Activated CD4-positive, alpha-beta memory T cell treated with anti-CD3 and anti-CD28 coated beads, Interleukin-2, amount 10 ng/mL, durations not matched to agents 7 days and 5 days (primary cell): ENCODE results near the gene ATCAY. TPM values are rescaled to one million over a fixed set of nuclear protein-coding genes. Genes with fewer than 3 reads are reported as not detected.
"Not testable (repeated sequence)": the region's sequence is repeated elsewhere in the genome, so short reads cannot be mapped to it uniquely, and the experiment has no call there.

ENCODE experiments used
- CTCF ChIA-PET: fragments of 350-600 bp; sonication (Branson Sonifier 250); formaldehyde crosslinking; loops from one replicate; lab custom pipeline; 2021; ENCODE audit warnings: antibody characterized with exemption, inconsistent platforms; lab: Charles Lee
- POLR2A ChIA-PET: fragments of 350-600 bp; sonication (Branson Sonifier 250); formaldehyde crosslinking; loops from one replicate; lab custom pipeline; 2021; ENCODE audit warnings: antibody characterized with exemption; lab: Charles Lee
- DNase-seq: peaks from one replicate; pipeline ENCODE4 v3.0.0-alpha.2; 2020
- H3K27ac Mint-ChIP-seq: one replicate; pipeline ENCODE4 v1.8.0; 2021; ENCODE audit warnings: mild to moderate bottlenecking, mixed read lengths
- H3K27me3 Mint-ChIP-seq: one replicate; pipeline ENCODE4 v1.8.0; 2021; ENCODE audit warnings: mixed read lengths
- H3K36me3 Mint-ChIP-seq: one replicate; pipeline ENCODE4 v1.8.0; 2021; ENCODE audit warnings: low read depth, mixed read lengths
- H3K4me1 Mint-ChIP-seq: one replicate; pipeline ENCODE4 v1.8.0; 2021; ENCODE audit warnings: mixed read lengths
- H3K4me3 Mint-ChIP-seq: one replicate; pipeline ENCODE4 v1.8.0; 2021; ENCODE audit warnings: mild to moderate bottlenecking, mixed read lengths
- H3K9me3 Mint-ChIP-seq: one replicate; pipeline ENCODE4 v1.8.0; 2021; ENCODE audit warnings: mixed read lengths
- total RNA-seq, 2 experiments: library from RNA; stranded (reverse); gene quantifications; one replicate each; pipeline ENCODE4 v1.2.3, GENCODE V29; 2021

ATCAY gene
- total RNA-seq, 2 experiments from 2014 or later: not detected

- Mint-ChIP-seq H3K27ac (no peak overlapping the region), H3K4me3 (no peak overlapping the region), H3K4me1 (peaks cover 3% of the 10 kb centered on the region), H3K9me3 (peaks cover 4% of the 10 kb centered on the region), H3K36me3 (peaks cover 5% of the 10 kb centered on the region), H3K27me3 (peaks cover 29% of the 10 kb centered on the region)
- DNase-seq: no peak
- ChIA-PET CTCF (no interaction called here), POLR2A (no interaction called here)
Measured at GRCh38 chr19:3866910-3867638, 13.4 kb upstream of the ATCAY start.

GRCh38 chr19:3867971-3868769 lies 12.3 kb upstream of the ATCAY start:
- Mint-ChIP-seq H3K4me1 (peaks cover 3% of the 10 kb centered on the region), H3K9me3 (peaks cover 4% of the 10 kb centered on the region), H3K27ac (no peak overlapping the region), H3K4me3 (no peak overlapping the region), H3K36me3 (peaks cover 5% of the 10 kb centered on the region), H3K27me3 (peaks cover 29% of the 10 kb centered on the region)
- POLR2A ChIA-PET: no interaction called here
- CTCF ChIA-PET: no interaction called here
- DNase-seq: no peak

DNA sequence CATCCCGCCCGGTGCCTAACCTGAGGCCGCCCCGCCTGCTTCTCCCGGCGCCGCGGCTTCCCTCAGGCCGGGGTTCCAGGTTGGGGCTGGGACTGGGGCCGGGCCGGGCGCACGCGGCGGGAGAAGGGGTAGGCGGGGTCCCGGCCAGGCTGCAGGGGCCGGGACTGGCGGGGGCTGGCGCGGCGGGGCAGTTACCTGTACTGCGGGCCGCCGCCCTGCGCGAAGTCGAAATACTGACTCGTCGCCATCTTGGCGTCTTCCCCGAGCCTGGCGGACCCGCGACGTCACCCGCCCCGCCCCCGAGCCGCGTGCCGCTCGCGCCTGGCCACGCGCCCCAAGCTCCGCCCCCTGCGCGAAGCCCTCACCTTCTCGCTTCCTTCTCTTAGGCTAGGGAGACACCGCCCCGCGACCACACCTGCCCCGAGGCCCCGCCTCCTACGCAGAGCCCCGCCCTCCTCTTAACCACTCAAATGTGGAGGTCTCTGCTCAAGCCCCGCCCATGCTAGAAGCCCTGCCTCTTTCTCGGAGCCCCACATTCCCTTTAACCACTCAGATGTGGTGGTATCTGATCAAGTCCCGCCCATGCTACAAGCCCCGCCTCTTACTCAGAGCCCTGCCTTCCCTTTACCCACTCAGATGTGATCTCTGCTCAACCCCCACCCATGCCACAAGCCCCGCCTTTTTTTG lies 11.6 kb upstream of the ATCAY start, which contains the start of gene ZFR2:
Gene ZFR2 (minus strand): TSS at position 269 of the 687 bp plus-strand sequence. CDS start 21 bp downstream, at position 248.
- Mint-ChIP-seq H3K4me1 (peaks cover 3% of the 10 kb centered on the region), H3K36me3 (peaks cover 5% of the 10 kb centered on the region), H3K4me3 (no peak within 1 kb of the TSS), H3K27ac (no peak within 1 kb of the TSS), H3K27me3 (peaks cover 29% of the 10 kb centered on the region), H3K9me3 (peaks cover 4% of the 10 kb centered on the region)
- ChIA-PET CTCF (no interaction called here), POLR2A (no interaction called here)
- peak; percentile 24 for DNase-seq

GRCh38 chr19:3873151-3873550 lies 7.3 kb upstream of the ATCAY start:
- ChIA-PET CTCF (no interaction called here), POLR2A (no interaction called here)
- Mint-ChIP-seq H3K4me1 (peaks cover 3% of the 10 kb centered on the region), H3K9me3 (peaks cover 4% of the 10 kb centered on the region), H3K4me3 (no peak overlapping the region), H3K27ac (no peak overlapping the region), H3K36me3 (peaks cover 5% of the 10 kb centered on the region), H3K27me3 (peaks cover 9% of the 10 kb centered on the region)
- no peak for DNase-seq

DNA sequence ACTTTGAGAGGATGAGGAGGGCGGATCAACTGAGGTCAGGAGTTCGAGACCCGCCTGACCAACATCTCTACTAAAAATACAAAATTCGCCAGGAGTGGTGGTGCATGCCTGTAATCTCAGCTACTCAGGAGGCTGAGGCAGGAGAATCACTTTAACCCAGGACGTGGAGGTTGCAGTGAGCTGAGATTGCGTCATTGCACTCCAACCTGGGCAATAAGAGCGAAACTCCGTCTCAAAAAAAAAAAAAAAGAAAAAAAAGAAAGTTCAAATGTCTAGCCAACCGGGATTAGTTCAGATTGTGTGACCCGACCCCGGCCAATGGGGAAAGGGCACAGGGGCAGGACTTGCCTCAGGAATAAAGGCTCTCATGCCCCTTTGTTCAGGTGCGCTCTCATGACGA lies 5.8 kb upstream of the ATCAY start:
- H3K9me3 Mint-ChIP-seq, H3K4me1 Mint-ChIP-seq, CTCF ChIA-PET, H3K27me3 Mint-ChIP-seq, POLR2A ChIA-PET, H3K4me3 Mint-ChIP-seq, DNase-seq, H3K36me3 Mint-ChIP-seq, H3K27ac Mint-ChIP-seq: not testable (repeated sequence)

GRCh38 chr19:3879656-3880055 lies 829 bp upstream of the ATCAY start:
- H3K9me3 Mint-ChIP-seq: no peaks in the 10 kb centered on the region
- H3K4me3 Mint-ChIP-seq: no peak overlapping the region
- H3K27ac Mint-ChIP-seq: no peak overlapping the region
- H3K4me1 Mint-ChIP-seq: peaks cover 2% of the 10 kb centered on the region
- no peak for DNase-seq
- no peaks in the 10 kb centered on the region for H3K36me3 Mint-ChIP-seq
- POLR2A ChIA-PET: no interaction called here
- peaks cover 27% of the 10 kb centered on the region for H3K27me3 Mint-ChIP-seq
- CTCF ChIA-PET: no interaction called here

- DNase-seq: no peak
- Mint-ChIP-seq H3K4me1 (peaks cover 2% of the 10 kb centered on the region), H3K27ac (no peak overlapping the region), H3K36me3 (no peaks in the 10 kb centered on the region), H3K27me3 (peaks cover 27% of the 10 kb centered on the region), H3K9me3 (no peaks in the 10 kb centered on the region), H3K4me3 (no peak overlapping the region)
- ChIA-PET POLR2A (no interaction called here), CTCF (no interaction called here)
Measured at GRCh38 chr19:3881272-3882040, 971 bp downstream of the ATCAY start.

DNA sequence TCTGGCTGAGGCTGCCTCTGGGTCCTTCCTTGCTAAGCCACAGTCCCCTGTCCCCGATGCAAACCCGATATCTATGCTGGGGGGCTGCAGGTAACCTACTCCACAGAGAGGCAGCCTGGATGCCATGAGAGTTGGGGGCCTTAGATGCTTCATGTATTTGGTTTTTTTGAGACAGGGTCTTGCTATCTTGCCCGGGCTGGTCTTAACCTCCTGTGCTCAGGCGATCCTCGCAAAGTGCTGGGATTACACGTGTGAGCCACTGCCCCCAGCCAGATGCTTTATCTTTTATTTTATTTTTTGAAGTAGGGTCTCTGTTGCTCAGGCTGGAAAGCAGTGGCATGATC lies 1.5 kb downstream of the ATCAY start:
- Mint-ChIP-seq H3K27ac (no peak overlapping the region), H3K4me1 (peaks cover 2% of the 10 kb centered on the region), H3K27me3 (peaks cover 27% of the 10 kb centered on the region), H3K36me3 (no peaks in the 10 kb centered on the region), H3K9me3 (no peaks in the 10 kb centered on the region), H3K4me3 (no peak overlapping the region)
- no peak for DNase-seq
- ChIA-PET CTCF (no interaction called here), POLR2A (no interaction called here)

DNA sequence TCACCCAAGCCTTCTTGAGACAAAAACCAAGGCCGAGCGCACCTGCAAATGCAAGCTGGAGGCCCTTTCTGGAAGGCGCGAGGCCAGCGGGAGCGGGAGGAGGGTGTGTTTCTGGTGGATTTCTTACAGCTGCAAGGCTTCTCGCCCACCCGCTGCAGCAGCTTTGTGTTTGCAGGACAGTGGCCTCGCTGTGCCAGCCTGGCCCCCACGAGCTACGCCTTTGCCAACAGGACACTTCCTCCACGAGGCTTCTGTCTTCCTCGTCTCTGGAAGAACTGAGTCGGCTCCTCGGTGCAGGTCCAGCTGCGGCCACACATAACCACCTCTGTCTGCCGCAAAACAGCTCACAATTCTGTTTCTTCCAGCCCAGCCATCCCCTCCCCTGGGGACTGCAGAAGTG lies 10.1 kb downstream of the ATCAY start:
- Mint-ChIP-seq H3K4me3 (no peak overlapping the region), H3K27me3 (no peaks in the 10 kb centered on the region), H3K27ac (no peak overlapping the region), H3K36me3 (no peaks in the 10 kb centered on the region), H3K4me1 (no peaks in the 10 kb centered on the region), H3K9me3 (no peaks in the 10 kb centered on the region)
- DNase-seq: no peak
- ChIA-PET CTCF (no interaction called here), POLR2A (no interaction called here)

- CTCF ChIA-PET: no interaction called here
- peaks cover 7% of the 10 kb centered on the region for H3K4me1 Mint-ChIP-seq
- no peak overlapping the region for H3K4me3 Mint-ChIP-seq
- no peak overlapping the region for H3K27ac Mint-ChIP-seq
- H3K36me3 Mint-ChIP-seq: no peaks in the 10 kb centered on the region
- POLR2A ChIA-PET: no interaction called here
- H3K27me3 Mint-ChIP-seq: no peaks in the 10 kb centered on the region
- H3K9me3 Mint-ChIP-seq: peaks cover 2% of the 10 kb centered on the region
- no peak for DNase-seq
Measured at GRCh38 chr19:3893509-3894179, 13.2 kb downstream of the ATCAY start.

GRCh38 chr19:3894959-3895358 lies 14.5 kb downstream of the ATCAY start:
- H3K36me3 Mint-ChIP-seq, H3K27me3 Mint-ChIP-seq, H3K4me1 Mint-ChIP-seq, H3K9me3 Mint-ChIP-seq, POLR2A ChIA-PET, H3K27ac Mint-ChIP-seq, H3K4me3 Mint-ChIP-seq, DNase-seq: not testable (repeated sequence)
- CTCF ChIA-PET: interaction anchor here (0.7 kb wide), 1 partner anchor 16 kb away, joined by 3 read pairs; no protein-coding TSS in a partner anchor

DNA sequence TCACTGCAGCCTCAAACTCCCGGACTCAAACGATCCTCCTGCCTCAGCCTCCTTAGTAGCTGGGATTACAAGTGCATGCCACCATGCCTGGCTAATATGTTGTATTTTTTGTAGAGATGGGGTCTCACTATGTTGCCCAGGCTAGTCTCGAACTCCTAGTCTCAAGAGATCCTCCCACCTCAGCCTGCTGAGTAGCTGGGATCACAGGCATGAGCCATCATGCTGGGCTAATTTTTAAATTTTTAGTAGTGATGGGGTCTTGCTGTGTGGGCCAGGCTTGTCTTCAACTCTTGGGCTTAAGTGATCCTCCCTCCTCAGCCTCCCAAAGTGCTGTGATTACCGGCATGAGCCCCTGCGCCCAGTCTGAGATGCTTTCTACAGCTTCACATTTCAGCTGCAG lies 15.3 kb downstream of the ATCAY start:
- Mint-ChIP-seq H3K4me3 (no peak overlapping the region), H3K36me3 (no peaks in the 10 kb centered on the region), H3K27ac (no peak overlapping the region), H3K27me3 (no peaks in the 10 kb centered on the region), H3K9me3 (peaks cover 4% of the 10 kb centered on the region), H3K4me1 (peaks cover 7% of the 10 kb centered on the region)
- no peak for DNase-seq
- CTCF ChIA-PET: interaction anchor here (0.8 kb wide), 1 partner anchor 66 kb away, joined by 5 read pairs; no protein-coding TSS in a partner anchor
- POLR2A ChIA-PET: no interaction called here
